Measurements from ENCODE around the gene MRPS26.

The MRPS26 gene

GRCh38 chr20:3045816-3046676 is at the start of gene MRPS26:
MRPS26 (plus strand) TSS chr20:3046052; CDS start chr20:3046069, 17 bp downstream.
- ChIA-PET POLR2A (interaction anchor here (1.0 kb wide), 1 partner anchor 84 kb away, joined by 3 read pairs; no protein-coding TSS in a partner anchor), CTCF (interaction anchor here (0.7 kb wide), 1 partner anchor 13 kb away, joined by 4 read pairs; no protein-coding TSS in a partner anchor)
- DNase-seq (ENCODE audit: low read depth, low spot score): peak; percentile 14
- peak within 1 kb of the TSS; percentile 75 for H3K4me3 ChIP-seq (ENCODE audit: low read depth, low read length)
- TF ChIP-seq CTCF (IDR thresholded peaks at IDR 0.05; ENCODE audit: insufficient read depth, low read length, missing control alignments): no peak

- ChIA-PET POLR2A (no interaction called here), CTCF (interaction anchor here (0.7 to 4.1 kb wide), 3 partner anchors 12 to 310 kb away, joined by 4 to 50 read pairs (median 4); no protein-coding TSS in a partner anchor)
- DNase-seq (ENCODE audit: low read depth, low spot score): no peak
- H3K4me3 ChIP-seq (ENCODE audit: low read depth, low read length): no peak overlapping the region
- no peak for TF ChIP-seq CTCF (IDR thresholded peaks at IDR 0.05; ENCODE audit: insufficient read depth, low read length, missing control alignments)
These were observed 47.1 kb upstream of the MRPS26 start for GRCh38 chr20:2998728-2999127.

GRCh38 chr20:3000852-3001523 is 44.9 kb upstream of the MRPS26 start:
- POLR2A ChIA-PET: no interaction called here
- H3K4me3 ChIP-seq (ENCODE audit: low read depth, low read length): no peak overlapping the region
- TF ChIP-seq CTCF (IDR thresholded peaks at IDR 0.05; ENCODE audit: insufficient read depth, low read length, missing control alignments): peak; percentile 35
- CTCF ChIA-PET: interaction anchor here (0.6 to 4.1 kb wide), 38 partner anchors 8 to 338 kb away, joined by 3 to 50 read pairs (median 4); partner anchors contain the start of genes PCED1A and VPS16
- DNase-seq (ENCODE audit: low read depth, low spot score): peak; percentile 24

GRCh38 chr20:3003416-3003815 is 42.4 kb upstream of the MRPS26 start:
- ChIA-PET POLR2A (no interaction called here), CTCF (interaction anchor here (0.6 to 0.8 kb wide), 2 partner anchors 151 to 259 kb away, joined by 3 read pairs; no protein-coding TSS in a partner anchor)
- DNase-seq (ENCODE audit: low read depth, low spot score): no peak
- H3K4me3 ChIP-seq (ENCODE audit: low read depth, low read length): no peak overlapping the region
- TF ChIP-seq CTCF (IDR thresholded peaks at IDR 0.05; ENCODE audit: insufficient read depth, low read length, missing control alignments): no peak

- DNase-seq (ENCODE audit: low read depth, low spot score): peak; percentile 19
- no peak overlapping the region for H3K4me3 ChIP-seq (ENCODE audit: low read depth, low read length)
- CTCF ChIA-PET: interaction anchor here (0.9 to 1.4 kb wide), 4 partner anchors 9 to 270 kb away, joined by 3 to 6 read pairs (median 4); no protein-coding TSS in a partner anchor
- POLR2A ChIA-PET: interaction anchor here (1.1 kb wide), 1 partner anchor 171 kb away, joined by 4 read pairs; the partner anchor contains the start of genes PCED1A and VPS16
- no peak for TF ChIP-seq CTCF (IDR thresholded peaks at IDR 0.05; ENCODE audit: insufficient read depth, low read length, missing control alignments)
These were observed 34.7 kb upstream of the MRPS26 start for GRCh38 chr20:3010985-3011723.
